GM21723 (cell line): Measurements from ENCODE around the gene EPS8L3.
"Not testable (repeated sequence)": the region's sequence is repeated elsewhere in the genome, so short reads cannot be mapped to it uniquely, and the experiment has no call there.

Experiments used
- ATAC-seq: cut with Tn5 transposase; IDR thresholded peaks from one replicate; pipeline ENCODE4 v1.9.1; 2021; ENCODE audit warnings: mild to moderate bottlenecking, moderate library complexity; ENCODE audit not compliant: unreplicated experiment

The EPS8L3 gene

GRCh38 chr1:109765896-109766615 is 2.3 kb upstream of the EPS8L3 start:
- no peak for ATAC-seq

GRCh38 chr1:109765483-109765815 is 1.7 kb upstream of the EPS8L3 start:
- no peak for ATAC-seq

GRCh38 chr1:109764561-109765482 is 1.1 kb upstream of the EPS8L3 start:
- no peak for ATAC-seq

- no peak for ATAC-seq
These were observed 690 bp downstream of the EPS8L3 start for GRCh38 chr1:109762821-109763645.

- no peak for ATAC-seq
These were observed 1.6 kb downstream of the EPS8L3 start for GRCh38 chr1:109762039-109762585.

- ATAC-seq: no peak
These were observed 2.3 kb downstream of the EPS8L3 start for GRCh38 chr1:109761227-109762038.

GRCh38 chr1:109760581-109761226 is 3.0 kb downstream of the EPS8L3 start:
- no peak for ATAC-seq

- ATAC-seq: no peak
These were observed 4.0 kb downstream of the EPS8L3 start for GRCh38 chr1:109759513-109760334.

- no peak for ATAC-seq
These were observed 5.6 kb downstream of the EPS8L3 start for GRCh38 chr1:109757936-109758786.

- no peak for ATAC-seq
These were observed 6.7 kb downstream of the EPS8L3 start for GRCh38 chr1:109756848-109757521.

- ATAC-seq: not testable (repeated sequence)
These were observed 7.4 kb downstream of the EPS8L3 start for GRCh38 chr1:109756325-109756724.

- no peak for ATAC-seq
These were observed 9.0 kb downstream of the EPS8L3 start for GRCh38 chr1:109754738-109755137.

GRCh38 chr1:109751531-109752260 is 12.0 kb downstream of the EPS8L3 start:
- ATAC-seq: no peak

- no peak for ATAC-seq
These were observed 12.8 kb downstream of the EPS8L3 start for GRCh38 chr1:109750920-109751319.

GRCh38 chr1:109750241-109750882 is 13.4 kb downstream of the EPS8L3 start:
- ATAC-seq: no peak

GRCh38 chr1:109749221-109749620 is 14.5 kb downstream of the EPS8L3 start:
- ATAC-seq: no peak
